T-helper 1 cell treated with Interleukin-12 subunit alpha and Interleukin-12 subunit beta and Interleukin-4 antibody, amounts not matched to agents 30 μg/mL and 1 μg/mL, for 36 hours (primary cell): ENCODE results near the gene DENND1A.

Source experiments
- H3K27ac Mint-ChIP-seq: one replicate; pipeline ENCODE4 v1.8.0; 2021; ENCODE audit warnings: mild to moderate bottlenecking, mixed read lengths
- H3K27me3 Mint-ChIP-seq: one replicate; pipeline ENCODE4 v1.8.0; 2021; ENCODE audit warnings: low read depth, mixed read lengths
- H3K36me3 Mint-ChIP-seq: one replicate; pipeline ENCODE4 v1.8.0; 2021; ENCODE audit warnings: low read depth, mixed read lengths
- H3K4me1 Mint-ChIP-seq: one replicate; pipeline ENCODE4 v1.8.0; 2021; ENCODE audit warnings: low read depth, mixed read lengths
- H3K4me3 Mint-ChIP-seq: one replicate; pipeline ENCODE4 v1.8.0; 2021; ENCODE audit warnings: mild to moderate bottlenecking, moderate library complexity, mixed read lengths
- H3K9me3 Mint-ChIP-seq: one replicate; pipeline ENCODE4 v1.8.0; 2021; ENCODE audit warnings: mixed read lengths

DENND1A gene

DNA sequence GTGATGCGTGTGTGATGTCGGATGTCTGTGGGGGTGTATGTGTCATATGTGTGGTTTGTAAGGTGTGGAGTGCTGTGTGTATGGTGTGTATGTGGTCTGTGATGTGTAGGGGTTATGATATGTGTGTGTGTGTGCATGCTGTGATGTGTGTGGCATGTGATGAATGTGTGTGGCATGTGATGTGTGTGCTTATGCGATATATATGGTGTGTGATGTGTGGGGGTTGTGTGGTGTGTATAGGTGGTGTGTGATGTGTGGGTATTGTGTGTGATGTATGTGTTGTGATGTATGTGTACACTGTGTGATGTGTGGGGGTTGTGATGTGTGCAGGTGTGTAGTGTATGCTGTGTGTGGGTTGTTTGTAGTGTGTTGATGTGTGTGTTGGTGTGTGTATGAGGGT is 583.1 kb downstream of the DENND1A start:
- Mint-ChIP-seq H3K27ac (no peak overlapping the region), H3K36me3 (no peaks in the 10 kb centered on the region), H3K27me3 (no peaks in the 10 kb centered on the region), H3K9me3 (no peaks in the 10 kb centered on the region), H3K4me1 (peaks cover 2% of the 10 kb centered on the region), H3K4me3 (no peak overlapping the region)

GRCh38 chr9:123346026-123346425 is 583.9 kb downstream of the DENND1A start:
- H3K27me3 Mint-ChIP-seq = no peaks in the 10 kb centered on the region
- H3K27ac Mint-ChIP-seq = no peak overlapping the region
- H3K9me3 Mint-ChIP-seq = no peaks in the 10 kb centered on the region
- H3K4me1 Mint-ChIP-seq = peaks cover 5% of the 10 kb centered on the region
- no peaks in the 10 kb centered on the region for H3K36me3 Mint-ChIP-seq
- no peak overlapping the region for H3K4me3 Mint-ChIP-seq

GRCh38 chr9:123345567-123345955 is 584.4 kb downstream of the DENND1A start:
- peaks cover 9% of the 10 kb centered on the region for H3K4me1 Mint-ChIP-seq
- no peaks in the 10 kb centered on the region for H3K9me3 Mint-ChIP-seq
- H3K27ac Mint-ChIP-seq = no peak overlapping the region
- no peaks in the 10 kb centered on the region for H3K36me3 Mint-ChIP-seq
- no peaks in the 10 kb centered on the region for H3K27me3 Mint-ChIP-seq
- H3K4me3 Mint-ChIP-seq = no peak overlapping the region

- H3K36me3 Mint-ChIP-seq = no peaks in the 10 kb centered on the region
- peaks cover 20% of the 10 kb centered on the region for H3K4me1 Mint-ChIP-seq
- no peaks in the 10 kb centered on the region for H3K27me3 Mint-ChIP-seq
- H3K4me3 Mint-ChIP-seq = no peak overlapping the region
- no peak overlapping the region for H3K27ac Mint-ChIP-seq
- H3K9me3 Mint-ChIP-seq = no peaks in the 10 kb centered on the region
Observed at GRCh38 chr9:123344192-123344949, 585.6 kb downstream of the DENND1A start.

DNA sequence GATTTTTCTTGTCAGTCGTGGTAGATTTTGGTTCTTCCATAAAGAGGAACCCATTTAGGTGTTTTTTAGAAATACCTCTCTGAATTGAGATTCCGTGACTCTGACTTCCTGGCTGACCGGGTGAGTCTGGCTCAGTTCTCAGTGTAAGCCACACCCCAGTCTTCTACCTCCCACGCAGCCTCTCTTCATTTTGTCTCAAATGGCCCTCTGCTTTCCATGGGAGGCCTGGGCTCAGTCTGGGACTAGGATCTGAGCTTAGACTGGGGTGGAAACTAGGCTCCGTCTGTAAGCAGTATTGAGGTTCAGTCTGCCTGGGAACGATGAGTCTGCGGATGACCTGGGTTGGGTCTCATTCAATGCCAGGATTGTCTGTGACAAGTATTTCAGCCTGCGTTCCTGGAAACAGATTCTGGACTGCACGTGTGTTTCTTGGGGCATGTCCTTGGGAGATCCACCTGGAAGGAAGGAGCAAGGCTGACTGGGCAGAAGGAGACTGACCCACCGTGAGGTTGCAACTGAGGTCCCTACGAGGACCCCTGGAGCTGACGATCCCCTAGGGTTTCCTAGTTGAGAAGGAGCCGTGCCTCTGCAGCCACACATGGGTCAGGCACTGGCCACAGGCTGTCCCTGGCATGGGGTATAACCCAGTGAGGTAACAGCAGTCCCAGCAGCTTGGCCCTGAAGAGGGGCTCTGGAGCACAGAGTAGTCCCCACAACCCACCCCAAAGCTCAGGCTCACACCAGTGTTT is 586.3 kb downstream of the DENND1A start:
- Mint-ChIP-seq H3K27ac (no peak overlapping the region), H3K36me3 (no peaks in the 10 kb centered on the region), H3K27me3 (no peaks in the 10 kb centered on the region), H3K4me1 (peaks cover 27% of the 10 kb centered on the region), H3K9me3 (no peaks in the 10 kb centered on the region), H3K4me3 (no peak overlapping the region)

DNA sequence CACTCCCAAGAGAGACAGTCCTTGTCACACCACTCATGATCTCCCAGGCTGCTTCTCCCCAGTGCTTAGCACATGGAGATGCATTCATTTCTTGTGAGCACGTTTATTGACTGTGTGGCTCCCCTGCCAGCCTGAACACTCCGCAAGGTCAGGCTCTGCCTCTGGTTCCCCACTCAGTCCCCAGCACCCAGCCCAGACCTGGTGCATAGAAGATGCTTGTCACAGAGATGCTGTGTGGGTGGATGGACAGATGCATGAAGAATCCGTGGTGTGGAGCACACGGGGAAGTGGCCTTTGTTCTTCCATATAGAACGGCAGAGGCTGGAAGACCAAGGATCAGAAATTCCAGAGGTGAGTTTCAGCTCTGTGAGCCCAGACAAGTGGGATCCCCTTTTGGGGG is 587.7 kb downstream of the DENND1A start:
- Mint-ChIP-seq H3K4me1 (peaks cover 31% of the 10 kb centered on the region), H3K4me3 (no peak overlapping the region), H3K27me3 (no peaks in the 10 kb centered on the region), H3K9me3 (no peaks in the 10 kb centered on the region), H3K36me3 (no peaks in the 10 kb centered on the region), H3K27ac (no peak overlapping the region)

DNA sequence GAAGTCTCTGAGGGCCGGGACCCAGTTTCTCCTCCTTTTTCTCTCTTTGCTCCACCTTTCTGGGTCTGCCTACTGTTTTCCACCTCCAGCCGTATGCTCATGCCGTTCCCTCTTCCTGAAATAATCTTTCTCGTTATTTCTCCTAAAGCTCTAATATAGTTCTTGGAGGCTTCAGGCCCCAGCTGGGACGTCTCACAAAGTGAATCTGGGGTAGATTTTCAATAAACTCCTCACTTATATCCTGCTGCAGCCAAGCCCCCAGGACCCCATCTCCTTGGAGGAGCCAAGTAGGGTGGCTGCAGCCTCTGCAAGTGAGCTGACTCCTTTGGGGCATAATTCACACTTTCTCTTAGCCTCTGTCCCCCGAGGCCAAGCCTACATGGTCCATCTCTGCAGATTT is 588.1 kb downstream of the DENND1A start:
- no peaks in the 10 kb centered on the region for H3K36me3 Mint-ChIP-seq

GRCh38 chr9:123339666-123340510 is 590.0 kb downstream of the DENND1A start:
- H3K4me3 Mint-ChIP-seq = peak overlapping the region; percentile 82
- no peaks in the 10 kb centered on the region for H3K36me3 Mint-ChIP-seq
- peak overlapping the region; percentile 96 for H3K27ac Mint-ChIP-seq
- H3K27me3 Mint-ChIP-seq = no peaks in the 10 kb centered on the region
- peaks cover 31% of the 10 kb centered on the region for H3K4me1 Mint-ChIP-seq
- no peaks in the 10 kb centered on the region for H3K9me3 Mint-ChIP-seq

More for the DNA sequence above, 588.1 kb downstream of the DENND1A start:
- Mint-ChIP-seq H3K9me3 (no peaks in the 10 kb centered on the region), H3K27me3 (no peaks in the 10 kb centered on the region), H3K4me3 (no peak overlapping the region), H3K4me1 (peaks cover 31% of the 10 kb centered on the region), H3K27ac (no peak overlapping the region)

GRCh38 chr9:123338710-123339665 is 590.9 kb downstream of the DENND1A start:
- peaks cover 31% of the 10 kb centered on the region for H3K4me1 Mint-ChIP-seq
- peak overlapping the region; percentile 96 for H3K27ac Mint-ChIP-seq
- H3K27me3 Mint-ChIP-seq = no peaks in the 10 kb centered on the region
- H3K4me3 Mint-ChIP-seq = peak overlapping the region; percentile 82
- no peaks in the 10 kb centered on the region for H3K9me3 Mint-ChIP-seq
- H3K36me3 Mint-ChIP-seq = no peaks in the 10 kb centered on the region

DNA sequence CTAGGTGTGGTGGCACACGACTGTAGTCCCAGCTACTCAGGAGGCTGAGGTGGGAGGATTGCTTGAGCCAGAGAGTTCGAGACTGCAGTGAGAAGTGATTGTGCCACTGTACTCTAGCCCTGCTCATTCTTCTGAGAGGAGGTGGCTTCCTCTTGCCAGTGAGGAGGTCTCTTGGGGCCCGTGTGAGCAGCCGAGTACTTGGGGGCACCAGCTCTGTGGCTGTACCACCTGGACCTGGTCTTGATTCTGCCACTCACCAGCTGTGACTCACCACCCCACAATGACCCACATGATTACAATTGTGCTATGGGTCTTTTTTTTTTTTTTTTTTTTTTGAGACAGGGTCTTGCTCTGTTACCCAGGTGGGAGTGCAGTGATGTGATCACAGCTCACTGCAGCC is 592.0 kb downstream of the DENND1A start:
- peak overlapping the region; percentile 96 for H3K27ac Mint-ChIP-seq
- H3K4me3 Mint-ChIP-seq = no peak overlapping the region
- peaks cover 31% of the 10 kb centered on the region for H3K4me1 Mint-ChIP-seq
- H3K9me3 Mint-ChIP-seq = no peaks in the 10 kb centered on the region
- no peaks in the 10 kb centered on the region for H3K27me3 Mint-ChIP-seq
- no peaks in the 10 kb centered on the region for H3K36me3 Mint-ChIP-seq

DNA sequence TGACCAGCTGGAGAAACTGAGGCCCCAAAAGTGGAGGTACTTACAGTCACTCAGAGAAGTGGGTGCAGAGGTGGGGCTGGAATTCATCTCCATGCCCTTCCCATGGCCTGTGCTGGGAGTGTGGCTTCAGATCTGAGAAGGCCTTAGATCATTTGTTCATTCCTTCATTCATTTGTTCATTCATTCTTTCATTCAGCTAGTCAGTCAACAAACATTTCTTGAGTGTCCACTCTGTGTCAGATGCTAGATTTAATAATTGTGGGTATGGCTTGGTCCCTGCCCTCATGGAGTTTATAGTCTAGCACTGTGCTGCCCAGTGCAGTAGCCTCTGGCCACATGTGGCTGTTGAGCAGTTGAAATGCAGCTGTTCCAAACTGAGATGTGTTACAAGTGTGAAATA is 593.0 kb downstream of the DENND1A start:
- Mint-ChIP-seq H3K36me3 (no peaks in the 10 kb centered on the region), H3K9me3 (no peaks in the 10 kb centered on the region), H3K4me3 (no peak overlapping the region), H3K4me1 (peaks cover 30% of the 10 kb centered on the region), H3K27me3 (no peaks in the 10 kb centered on the region), H3K27ac (no peak overlapping the region)

- Mint-ChIP-seq H3K36me3 (no peaks in the 10 kb centered on the region), H3K4me1 (peaks cover 30% of the 10 kb centered on the region), H3K27ac (no peak overlapping the region), H3K4me3 (no peak overlapping the region), H3K27me3 (no peaks in the 10 kb centered on the region), H3K9me3 (no peaks in the 10 kb centered on the region)
Observed at GRCh38 chr9:123336449-123336848, 593.5 kb downstream of the DENND1A start.

GRCh38 chr9:123335986-123336329 is 594.0 kb downstream of the DENND1A start:
- H3K4me3 Mint-ChIP-seq = no peak overlapping the region
- H3K27ac Mint-ChIP-seq = no peak overlapping the region
- peaks cover 26% of the 10 kb centered on the region for H3K4me1 Mint-ChIP-seq
- no peaks in the 10 kb centered on the region for H3K9me3 Mint-ChIP-seq
- no peaks in the 10 kb centered on the region for H3K36me3 Mint-ChIP-seq
- no peaks in the 10 kb centered on the region for H3K27me3 Mint-ChIP-seq
